ENCODE results near the gene PCK2.

PCK2 gene

DNA sequence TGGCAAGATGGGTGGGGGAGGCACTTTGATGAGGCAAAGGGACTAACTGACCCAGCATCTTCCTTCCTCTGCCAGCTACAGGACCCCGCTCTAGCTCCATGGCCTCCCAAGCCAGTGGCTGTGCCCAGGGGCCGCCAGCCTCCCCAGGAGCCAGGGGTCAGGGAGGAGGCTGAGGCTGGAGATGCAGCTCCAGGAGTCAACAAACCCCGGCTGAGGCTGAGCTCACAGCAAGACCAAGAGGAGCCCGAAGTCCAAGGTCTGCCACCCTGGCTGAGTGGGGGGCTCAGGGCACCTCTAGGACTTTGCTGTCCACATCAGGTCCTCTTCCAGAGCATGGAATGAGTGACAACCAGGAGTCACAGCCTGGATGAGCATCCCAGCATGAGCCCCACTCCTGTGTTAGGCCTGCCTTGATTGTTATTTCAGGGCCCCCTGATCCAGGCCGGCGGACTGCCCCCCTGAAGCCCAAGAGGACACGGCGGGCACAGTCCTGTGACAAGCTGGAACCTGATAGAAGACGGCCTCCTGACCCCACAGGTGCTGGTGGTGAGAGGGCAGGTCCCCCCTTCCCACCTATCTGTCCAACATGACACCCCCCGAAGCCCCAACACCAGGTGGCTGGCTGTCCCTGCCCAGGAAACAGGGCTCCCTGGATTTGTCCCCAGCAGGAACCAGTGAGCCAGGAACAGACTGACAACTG is 25.2 kb upstream of the PCK2 start:
- Histone ChIP-seq H3K27me3 (replicated peaks; ENCODE audit: control insufficient read depth, insufficient read depth, low read length) (no peaks in the 10 kb centered on the region; the same call in 1 of the 2 replicates), H3K36me3 (ENCODE audit: control insufficient read depth, insufficient read depth, low read length) (no peaks in the 10 kb centered on the region), H3K4me3 (replicated peaks; ENCODE audit: low read depth, low read length) (no peak overlapping the region)
- DNase-seq (ENCODE audit: extremely low read depth, insufficient read length): no peak
- TF ChIP-seq, protein P1, sequence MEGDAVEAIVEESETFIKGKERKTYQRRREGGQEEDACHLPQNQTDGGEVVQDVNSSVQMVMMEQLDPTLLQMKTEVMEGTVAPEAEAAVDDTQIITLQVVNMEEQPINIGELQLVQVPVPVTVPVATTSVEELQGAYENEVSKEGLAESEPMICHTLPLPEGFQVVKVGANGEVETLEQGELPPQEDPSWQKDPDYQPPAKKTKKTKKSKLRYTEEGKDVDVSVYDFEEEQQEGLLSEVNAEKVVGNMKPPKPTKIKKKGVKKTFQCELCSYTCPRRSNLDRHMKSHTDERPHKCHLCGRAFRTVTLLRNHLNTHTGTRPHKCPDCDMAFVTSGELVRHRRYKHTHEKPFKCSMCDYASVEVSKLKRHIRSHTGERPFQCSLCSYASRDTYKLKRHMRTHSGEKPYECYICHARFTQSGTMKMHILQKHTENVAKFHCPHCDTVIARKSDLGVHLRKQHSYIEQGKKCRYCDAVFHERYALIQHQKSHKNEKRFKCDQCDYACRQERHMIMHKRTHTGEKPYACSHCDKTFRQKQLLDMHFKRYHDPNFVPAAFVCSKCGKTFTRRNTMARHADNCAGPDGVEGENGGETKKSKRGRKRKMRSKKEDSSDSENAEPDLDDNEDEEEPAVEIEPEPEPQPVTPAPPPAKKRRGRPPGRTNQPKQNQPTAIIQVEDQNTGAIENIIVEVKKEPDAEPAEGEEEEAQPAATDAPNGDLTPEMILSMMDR (IDR thresholded peaks at IDR 0.05; ENCODE audit: insufficient read depth, low read length, poor library complexity, severe bottlenecking): no peak

DNA sequence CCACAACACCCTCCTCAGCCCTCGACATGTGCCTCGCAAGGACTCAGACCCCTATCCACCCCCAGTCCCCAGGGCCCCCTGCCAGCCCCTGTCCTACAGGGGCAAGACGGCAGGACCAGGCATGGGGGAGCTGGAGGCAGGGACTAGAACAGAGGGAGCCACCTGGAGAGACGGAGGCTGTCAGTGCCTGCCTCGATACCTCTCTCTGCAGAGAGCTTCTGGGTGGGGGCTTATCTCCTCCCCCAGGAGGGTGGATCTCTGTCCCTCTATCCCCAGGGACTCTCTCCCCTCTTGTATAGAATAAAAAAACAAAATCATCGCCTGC is 24.7 kb upstream of the PCK2 start:
- Histone ChIP-seq H3K27me3 (replicated peaks; ENCODE audit: control insufficient read depth, insufficient read depth, low read length) (no peaks in the 10 kb centered on the region; the same call in 1 of the 2 replicates), H3K36me3 (ENCODE audit: control insufficient read depth, insufficient read depth, low read length) (no peaks in the 10 kb centered on the region), H3K4me3 (replicated peaks; ENCODE audit: low read depth, low read length) (no peak overlapping the region)
- no peak for DNase-seq (ENCODE audit: extremely low read depth, insufficient read length)
- TF ChIP-seq, protein P1 (IDR thresholded peaks at IDR 0.05; ENCODE audit: insufficient read depth, low read length, poor library complexity, severe bottlenecking): no peak

DNA sequence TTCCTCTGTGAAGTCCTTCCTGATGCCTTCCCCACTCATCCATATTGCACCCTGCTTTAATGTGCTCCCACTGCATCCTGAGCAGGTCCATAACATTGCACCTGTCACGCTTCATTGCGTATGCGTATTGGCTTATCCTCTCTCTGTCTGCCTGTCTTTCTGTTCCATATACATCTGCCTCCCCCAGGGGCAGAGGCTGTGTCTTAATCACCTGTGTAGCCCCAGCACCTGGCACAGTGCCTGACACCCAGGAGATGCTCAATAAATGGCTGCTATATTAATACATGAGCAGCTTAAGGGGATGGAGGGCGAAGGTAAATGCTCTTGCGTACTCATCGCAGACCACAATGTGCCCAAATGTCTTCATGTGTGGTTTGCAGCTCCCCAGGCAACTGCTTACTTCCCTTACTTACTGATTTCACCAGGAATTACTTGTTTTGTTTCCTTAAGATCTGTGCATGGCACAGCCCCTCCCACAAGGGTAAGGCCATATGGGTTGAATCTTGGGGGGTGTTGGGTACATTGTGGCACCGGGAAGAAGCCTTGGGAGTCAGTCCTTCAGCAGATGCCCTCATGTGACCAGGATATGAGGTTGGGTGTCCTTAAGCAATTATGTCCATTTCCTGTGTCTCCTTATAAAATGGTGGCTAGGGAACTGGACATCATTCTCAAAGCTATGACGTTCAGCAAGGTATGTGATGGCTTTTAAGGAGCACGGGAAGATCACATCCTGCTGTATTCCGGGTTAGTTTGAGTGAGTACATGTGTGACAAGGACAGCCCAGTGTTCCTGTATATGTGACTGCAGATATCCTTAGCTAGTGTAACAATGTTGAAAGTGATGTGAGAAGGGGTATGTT is 23.6 kb upstream of the PCK2 start:
- Histone ChIP-seq H3K27me3 (replicated peaks; ENCODE audit: control insufficient read depth, insufficient read depth, low read length) (no peaks in the 10 kb centered on the region; the same call in 1 of the 2 replicates), H3K4me3 (replicated peaks; ENCODE audit: low read depth, low read length) (no peak overlapping the region), H3K36me3 (ENCODE audit: control insufficient read depth, insufficient read depth, low read length) (no peaks in the 10 kb centered on the region)
- no peak for DNase-seq (ENCODE audit: extremely low read depth, insufficient read length)
- TF ChIP-seq, protein P1 (IDR thresholded peaks at IDR 0.05; ENCODE audit: insufficient read depth, low read length, poor library complexity, severe bottlenecking): no peak

DNA sequence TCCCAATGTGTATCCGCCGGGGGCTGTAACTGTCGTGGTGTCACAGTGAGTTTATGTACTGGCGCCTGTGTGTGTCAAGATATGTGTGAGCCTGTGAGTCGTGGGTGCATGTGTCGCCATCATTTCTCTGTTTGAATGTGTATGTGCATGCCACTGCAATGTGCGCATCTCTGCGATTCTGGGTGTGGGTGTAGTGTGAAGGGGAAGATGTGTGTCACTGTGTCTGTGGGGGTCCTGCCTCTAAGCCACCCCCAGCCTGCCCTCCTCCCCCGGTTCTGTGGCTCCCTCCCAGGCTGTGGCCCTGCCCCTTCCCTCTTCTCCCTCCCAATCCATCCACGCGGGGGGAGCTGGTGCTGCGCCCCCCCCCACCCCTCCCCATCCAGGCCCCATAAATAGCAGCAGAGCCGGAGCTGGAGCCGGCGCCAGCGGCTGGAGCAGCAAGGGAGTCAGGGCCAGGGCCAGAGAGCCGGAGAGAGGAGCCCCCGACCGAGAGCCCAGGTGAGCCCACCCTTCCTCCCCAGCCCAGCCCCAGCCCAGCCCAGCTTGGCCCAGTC is 22.9 kb upstream of the PCK2 start, which contains the start of gene CPNE6:
TSS of gene CPNE6 (plus strand) at position 419 of the 554 bp plus-strand sequence. CDS start 1,375 bp downstream, outside the sequence.
- DNase-seq (ENCODE audit: extremely low read depth, insufficient read length): no peak
- Histone ChIP-seq H3K4me3 (replicated peaks; ENCODE audit: low read depth, low read length) (no peak within 1 kb of the TSS), H3K36me3 (ENCODE audit: control insufficient read depth, insufficient read depth, low read length) (no peaks in the 10 kb centered on the region), H3K27me3 (replicated peaks; ENCODE audit: control insufficient read depth, insufficient read depth, low read length) (no peaks in the 10 kb centered on the region; the same call in 1 of the 2 replicates)
- TF ChIP-seq, protein P1 (IDR thresholded peaks at IDR 0.05; ENCODE audit: insufficient read depth, low read length, poor library complexity, severe bottlenecking): no peak

DNA sequence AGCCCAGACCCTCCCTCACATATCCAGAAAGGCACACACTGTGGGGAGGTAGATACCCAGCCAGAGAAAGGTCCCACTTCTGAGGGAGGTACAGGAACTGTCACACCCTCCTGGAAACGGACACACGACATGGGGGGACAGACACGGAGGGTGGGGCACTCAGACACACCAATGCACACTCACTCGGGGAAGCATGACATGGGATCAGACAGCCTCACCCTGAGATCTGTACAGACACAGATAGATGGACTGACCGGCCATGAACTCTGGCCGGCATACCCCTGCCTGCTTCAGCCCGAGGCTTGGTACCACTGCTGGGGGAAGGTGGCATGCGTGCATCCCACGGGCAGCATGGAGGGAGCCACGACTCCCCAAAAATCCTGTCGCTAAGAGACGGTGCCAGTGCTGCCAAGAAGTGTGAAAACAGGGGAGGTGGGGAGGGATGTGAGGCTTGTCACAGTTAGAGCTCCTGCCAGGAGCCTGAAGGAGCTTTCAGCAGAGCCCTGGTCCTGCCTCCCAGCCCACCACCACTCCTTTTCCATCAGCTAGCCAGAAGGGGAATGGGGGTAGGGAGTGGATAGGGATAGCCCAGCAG is 22.2 kb upstream of the PCK2 start:
- DNase-seq (ENCODE audit: extremely low read depth, insufficient read length): no peak
- Histone ChIP-seq H3K36me3 (ENCODE audit: control insufficient read depth, insufficient read depth, low read length) (no peaks in the 10 kb centered on the region), H3K27me3 (replicated peaks; ENCODE audit: control insufficient read depth, insufficient read depth, low read length) (no peaks in the 10 kb centered on the region; the same call in 1 of the 2 replicates), H3K4me3 (replicated peaks; ENCODE audit: low read depth, low read length) (no peak overlapping the region)
- TF ChIP-seq, protein P1 (IDR thresholded peaks at IDR 0.05; ENCODE audit: insufficient read depth, low read length, poor library complexity, severe bottlenecking): no peak
